IPS-20b (cell line): ENCODE measurements around the gene VWDE.
"Not testable (repeated sequence)": the region's sequence is repeated elsewhere in the genome, so short reads cannot be mapped to it uniquely, and the experiment has no call there.

Experiments
- H3K27ac ChIP-seq: one replicate; pipeline ENCODE4 v1.5.1; 2013; ENCODE audit warnings: low read length
- H3K27me3 ChIP-seq: 2 replicates; pipeline ENCODE4 v1.6.1; 2013; ENCODE audit warnings: mild to moderate bottlenecking, low read length, inconsistent platforms; ENCODE audit not compliant: insufficient read depth
- H3K36me3 ChIP-seq: 2 replicates; pipeline ENCODE4 v1.6.1; 2013; ENCODE audit warnings: low read depth, mild to moderate bottlenecking, inconsistent platforms, low read length, moderate library complexity; ENCODE audit not compliant: insufficient read depth
- H3K4me1 ChIP-seq: 2 replicates; pipeline ENCODE4 v1.6.1; 2013; ENCODE audit warnings: mild to moderate bottlenecking, control low read depth, inconsistent platforms, low read length, moderate library complexity; ENCODE audit not compliant: insufficient read depth
- H3K4me3 ChIP-seq: 2 replicates; pipeline ENCODE4 v1.5.1; 2013; ENCODE audit warnings: mild to moderate bottlenecking, low read length, inconsistent platforms
- H3K9ac ChIP-seq: 2 replicates; pipeline ENCODE4 v1.6.1; 2013; ENCODE audit warnings: low read depth, mild to moderate bottlenecking, inconsistent platforms, low read length, moderate library complexity
- H3K9me3 ChIP-seq: 2 replicates; pipeline ENCODE4 v1.6.1; 2013; ENCODE audit warnings: mild to moderate bottlenecking, low read depth, low read length, inconsistent platforms; ENCODE audit not compliant: insufficient read depth

Gene VWDE

GRCh38 chr7:12403287-12404181 lies at the start of gene VWDE:
VWDE (minus strand) TSS chr7:12403865; CDS start chr7:12403716, 149 bp downstream.
- Histone ChIP-seq H3K9ac (peak within 1 kb of the TSS; percentile 85), H3K27me3 (peaks cover 17% of the 10 kb centered on the region; the same call in 1 of the 2 replicates), H3K27ac (no peak within 1 kb of the TSS), H3K9me3 (peaks cover under 1% of the 10 kb centered on the region; the same call in 1 of the 2 replicates), H3K4me1 (peaks cover 2% of the 10 kb centered on the region; the same call in 1 of the 2 replicates), H3K36me3 (peaks cover 3% of the 10 kb centered on the region; the same call in 1 of the 2 replicates), H3K4me3 (peak within 1 kb of the TSS; percentile 86)

- not testable (repeated sequence) for H3K27ac ChIP-seq, H3K4me3 ChIP-seq, H3K36me3 ChIP-seq, H3K27me3 ChIP-seq, H3K9ac ChIP-seq, H3K9me3 ChIP-seq
- H3K4me1 ChIP-seq, result peaks cover 10% of the 10 kb centered on the region; the same call in 1 of the 2 replicates
Measured at GRCh38 chr7:12453136-12453535, 49.5 kb upstream of the VWDE start.

- H3K9me3 ChIP-seq, result no peaks in the 10 kb centered on the region
- H3K4me1 ChIP-seq, result peaks cover 10% of the 10 kb centered on the region; the same call in 1 of the 2 replicates
- no peak overlapping the region for H3K9ac ChIP-seq
- H3K4me3 ChIP-seq, result no peak overlapping the region
- no peak overlapping the region for H3K27ac ChIP-seq
- no peaks in the 10 kb centered on the region for H3K27me3 ChIP-seq
- H3K36me3 ChIP-seq, result no peaks in the 10 kb centered on the region
Measured at GRCh38 chr7:12450615-12451014, 47.0 kb upstream of the VWDE start.

- no peak overlapping the region for H3K9ac ChIP-seq
- no peak overlapping the region for H3K27ac ChIP-seq
- no peaks in the 10 kb centered on the region for H3K9me3 ChIP-seq
- H3K36me3 ChIP-seq, result no peaks in the 10 kb centered on the region
- H3K4me1 ChIP-seq, result no peaks in the 10 kb centered on the region; the same call in 1 of the 2 replicates
- H3K27me3 ChIP-seq, result no peaks in the 10 kb centered on the region
- H3K4me3 ChIP-seq, result no peak overlapping the region
Measured at GRCh38 chr7:12444785-12445184, 41.1 kb upstream of the VWDE start.

GRCh38 chr7:12440229-12440628 lies 36.6 kb upstream of the VWDE start:
- no peaks in the 10 kb centered on the region for H3K27me3 ChIP-seq

GRCh38 chr7:12436896-12437535 lies 33.4 kb upstream of the VWDE start:
- Histone ChIP-seq H3K27ac (no peak overlapping the region), H3K4me1 (peaks cover 16% of the 10 kb centered on the region), H3K9ac (peak overlapping the region; percentile 45; the same call in 1 of the 2 replicates), H3K27me3 (no peaks in the 10 kb centered on the region), H3K36me3 (no peaks in the 10 kb centered on the region), H3K9me3 (no peaks in the 10 kb centered on the region), H3K4me3 (no peak overlapping the region)

More at GRCh38 chr7:12440229-12440628, 36.6 kb upstream of the VWDE start:
- Histone ChIP-seq H3K27ac (no peak overlapping the region), H3K36me3 (no peaks in the 10 kb centered on the region), H3K4me3 (no peak overlapping the region), H3K9ac (no peak overlapping the region), H3K4me1 (no peaks in the 10 kb centered on the region), H3K9me3 (no peaks in the 10 kb centered on the region)

GRCh38 chr7:12436126-12436525 lies 32.5 kb upstream of the VWDE start:
- Histone ChIP-seq H3K27ac (no peak overlapping the region), H3K27me3 (no peaks in the 10 kb centered on the region), H3K36me3 (no peaks in the 10 kb centered on the region), H3K4me1 (peaks cover 18% of the 10 kb centered on the region), H3K9me3 (no peaks in the 10 kb centered on the region), H3K4me3 (no peak overlapping the region), H3K9ac (no peak overlapping the region)

- H3K9ac ChIP-seq, result no peak overlapping the region
- H3K27ac ChIP-seq, result no peak overlapping the region
- no peaks in the 10 kb centered on the region for H3K9me3 ChIP-seq
- H3K4me3 ChIP-seq, result no peak overlapping the region
- no peaks in the 10 kb centered on the region for H3K36me3 ChIP-seq
- H3K27me3 ChIP-seq, result no peaks in the 10 kb centered on the region
- H3K4me1 ChIP-seq, result peaks cover 18% of the 10 kb centered on the region
Measured at GRCh38 chr7:12434012-12434642, 30.5 kb upstream of the VWDE start.

GRCh38 chr7:12431886-12432556 lies 28.4 kb upstream of the VWDE start:
- Histone ChIP-seq H3K9me3 (peaks cover 5% of the 10 kb centered on the region; the same call in 1 of the 2 replicates), H3K27me3 (no peaks in the 10 kb centered on the region), H3K27ac (no peak overlapping the region), H3K4me3 (no peak overlapping the region), H3K36me3 (no peaks in the 10 kb centered on the region), H3K9ac (no peak overlapping the region; the same call in 1 of the 2 replicates), H3K4me1 (peaks cover 18% of the 10 kb centered on the region)

- Histone ChIP-seq H3K27ac (peak overlapping the region; percentile 90), H3K9ac (peak overlapping the region; percentile 79; the same call in 1 of the 2 replicates), H3K27me3 (no peaks in the 10 kb centered on the region), H3K36me3 (no peaks in the 10 kb centered on the region), H3K4me3 (no peak overlapping the region), H3K4me1 (peaks cover 30% of the 10 kb centered on the region; the same call in 1 of the 2 replicates), H3K9me3 (peaks cover 15% of the 10 kb centered on the region; the same call in 1 of the 2 replicates)
Measured at GRCh38 chr7:12425311-12425710, 21.6 kb upstream of the VWDE start.
